OCI-M1 (cell line): ENCODE measurements around the gene OLIG3.

Experiments
- DNase-seq: peaks from one replicate; lab custom pipeline; 2025; lab: John Stamatoyannopoulos, UW

OLIG3 gene

DNA sequence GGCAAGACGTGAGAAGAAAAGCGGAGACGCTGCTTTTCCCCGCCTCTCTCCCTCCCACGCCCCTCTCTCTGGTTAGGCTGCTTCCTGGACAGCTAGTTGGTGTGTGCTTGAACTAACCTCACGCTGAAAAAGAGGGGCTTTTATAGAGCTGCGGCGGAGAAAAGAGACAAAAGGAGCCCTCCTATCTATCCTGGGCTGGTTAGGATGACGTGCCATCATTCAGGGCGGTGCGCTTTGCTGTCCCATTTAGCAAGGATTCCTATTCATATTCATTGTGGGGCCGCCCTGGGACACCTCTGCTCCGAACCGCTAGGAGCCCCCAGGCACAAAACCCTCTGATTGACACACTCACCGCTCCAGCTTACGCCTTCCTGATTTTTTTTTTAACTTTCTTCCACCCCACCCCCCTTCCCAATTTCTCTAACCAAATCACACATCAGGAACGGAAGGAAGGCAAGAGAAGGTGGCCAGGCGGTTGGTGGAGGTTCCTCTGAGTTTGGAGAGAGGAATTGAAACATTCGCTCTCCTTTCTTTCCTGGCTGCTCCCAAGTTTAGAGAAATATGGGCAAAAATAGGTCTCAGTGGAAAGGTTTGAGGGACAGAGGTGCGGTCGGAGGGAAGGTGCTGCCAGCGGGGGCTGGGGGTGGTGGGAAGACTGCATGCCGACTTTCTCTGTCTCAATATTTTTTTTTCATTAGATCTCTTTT lies at the start of gene OLIG3:
Gene OLIG3, minus strand, starts transcription at position 114 of the 707 bp plus-strand sequence. CDS start 224 bp downstream, outside the sequence.
- no peak for DNase-seq

- no peak for DNase-seq
These were observed 48.9 kb upstream of the OLIG3 start for GRCh38 chr6:137543114-137543513.

- no peak for DNase-seq
These were observed 48.5 kb upstream of the OLIG3 start for GRCh38 chr6:137542713-137543112.

GRCh38 chr6:137541534-137542063 lies 47.4 kb upstream of the OLIG3 start:
- no peak for DNase-seq

DNA sequence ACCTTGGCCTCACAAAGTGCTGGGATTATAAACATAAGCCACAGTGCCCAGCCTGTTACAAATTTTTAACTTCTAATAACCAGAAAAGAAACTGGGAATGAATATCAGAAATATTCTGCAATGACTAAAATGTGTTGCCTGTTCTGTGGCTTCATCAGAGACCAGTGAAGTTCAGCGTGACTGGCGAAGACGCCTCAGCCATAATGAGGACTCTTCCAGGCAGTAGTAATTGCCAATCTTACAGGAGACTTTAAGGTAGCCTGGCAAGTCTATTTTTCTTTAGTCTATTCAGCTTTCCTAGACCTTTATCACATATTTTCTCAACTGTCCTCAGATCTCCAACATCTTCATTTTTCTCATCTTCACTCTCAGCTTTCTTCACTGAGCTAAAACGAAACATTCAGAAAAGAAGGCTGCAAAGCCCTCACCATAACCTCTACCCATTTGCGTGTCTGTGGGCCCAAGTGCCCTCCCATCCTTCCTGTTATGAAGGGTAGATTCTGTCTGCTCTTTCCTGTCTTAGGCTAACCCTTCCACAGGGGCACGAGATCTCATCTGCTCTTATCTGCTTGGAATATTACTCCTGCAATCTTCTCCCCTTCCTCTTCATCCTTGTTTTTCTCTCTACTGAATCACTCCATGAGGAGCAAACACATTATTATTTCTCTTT lies 42.0 kb upstream of the OLIG3 start:
- DNase-seq, result no peak

GRCh38 chr6:137531376-137532092 lies 37.3 kb upstream of the OLIG3 start:
- no peak for DNase-seq

DNA sequence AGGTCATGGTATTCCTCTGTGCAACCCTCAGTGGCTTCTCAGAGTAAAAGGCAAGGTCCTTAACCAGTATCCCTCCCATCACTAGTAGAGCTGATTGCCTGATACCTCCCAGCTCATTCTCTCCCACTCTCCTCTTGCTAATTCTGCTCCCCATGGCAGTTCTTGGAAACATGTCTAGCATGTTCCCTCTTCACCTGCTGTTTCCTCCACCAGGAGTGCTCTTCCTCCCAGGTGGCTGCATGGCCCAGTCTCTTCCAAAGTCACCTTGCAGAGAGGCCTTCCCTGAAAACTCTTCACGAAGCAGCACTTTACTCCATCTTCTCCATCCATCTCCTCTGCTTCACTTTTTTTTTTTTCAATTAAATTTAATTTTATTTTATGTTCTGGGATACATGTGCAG lies 36.2 kb upstream of the OLIG3 start:
- no peak for DNase-seq

DNA sequence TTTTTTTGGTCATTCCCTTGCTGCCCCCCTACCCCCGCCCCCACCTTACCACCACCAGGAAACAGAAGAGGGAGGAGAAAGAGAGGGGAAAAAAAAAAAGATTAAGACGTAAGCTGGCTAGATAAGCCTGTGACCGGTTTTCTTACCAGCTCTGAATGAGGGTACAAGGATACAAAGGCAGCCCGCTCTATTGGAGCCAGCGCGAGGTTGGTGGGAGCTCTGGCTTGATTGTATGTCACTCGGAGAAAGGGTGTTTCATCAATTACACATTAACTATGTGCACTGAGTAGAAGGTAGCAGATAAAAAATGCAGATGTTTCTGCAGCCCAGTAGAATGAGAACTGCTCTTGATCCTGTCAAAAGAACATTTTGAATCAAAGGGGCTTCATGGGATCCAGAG lies 28.6 kb upstream of the OLIG3 start:
- no peak for DNase-seq

- DNase-seq, result no peak
These were observed 28.1 kb upstream of the OLIG3 start for GRCh38 chr6:137522198-137522798.

DNA sequence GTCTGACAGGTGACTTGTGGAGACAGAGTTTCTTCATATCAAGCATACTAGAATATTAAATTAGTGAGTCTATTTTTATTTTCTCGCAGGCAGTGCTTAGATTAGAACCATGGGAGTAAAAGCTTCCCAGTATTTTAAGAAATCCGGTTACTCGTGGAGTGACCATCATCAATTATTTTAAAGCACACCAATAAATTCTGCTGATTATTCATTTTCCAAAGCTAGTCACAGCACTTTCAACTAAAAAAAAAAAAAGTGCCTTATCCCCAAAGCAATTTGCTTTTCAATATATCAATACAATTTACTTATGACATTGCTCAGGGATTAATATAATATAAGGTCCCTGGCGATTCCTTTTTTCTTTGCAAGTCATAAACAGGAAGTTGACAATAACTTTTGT lies 26.3 kb upstream of the OLIG3 start:
- DNase-seq, result no peak

DNA sequence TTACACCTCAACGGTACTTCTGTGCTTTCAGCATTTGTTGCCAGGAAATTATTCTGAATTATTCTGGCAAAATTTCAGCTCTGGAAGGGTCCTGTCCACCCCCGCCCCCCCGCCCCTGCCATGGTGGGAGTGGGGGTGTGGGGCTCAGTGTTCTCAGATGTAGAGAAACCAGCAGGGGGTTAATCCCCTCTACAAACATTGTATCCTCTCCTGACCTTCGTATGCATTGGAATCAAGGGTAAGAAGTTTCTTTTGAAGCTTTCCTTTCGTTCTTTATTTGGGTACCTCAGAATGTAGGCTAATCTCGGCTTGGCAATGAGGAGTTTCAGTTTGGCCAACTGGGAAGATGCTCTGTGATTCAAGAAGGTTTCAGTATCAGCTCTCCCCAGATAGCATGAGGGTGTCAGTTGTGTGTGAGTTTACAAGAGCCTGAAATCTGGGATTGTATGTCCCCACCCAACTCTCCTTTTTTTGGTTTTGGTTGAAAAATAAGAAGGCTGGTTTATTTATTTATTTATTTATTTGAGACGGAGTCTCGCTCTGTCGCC lies 25.5 kb upstream of the OLIG3 start:
- no peak for DNase-seq

DNA sequence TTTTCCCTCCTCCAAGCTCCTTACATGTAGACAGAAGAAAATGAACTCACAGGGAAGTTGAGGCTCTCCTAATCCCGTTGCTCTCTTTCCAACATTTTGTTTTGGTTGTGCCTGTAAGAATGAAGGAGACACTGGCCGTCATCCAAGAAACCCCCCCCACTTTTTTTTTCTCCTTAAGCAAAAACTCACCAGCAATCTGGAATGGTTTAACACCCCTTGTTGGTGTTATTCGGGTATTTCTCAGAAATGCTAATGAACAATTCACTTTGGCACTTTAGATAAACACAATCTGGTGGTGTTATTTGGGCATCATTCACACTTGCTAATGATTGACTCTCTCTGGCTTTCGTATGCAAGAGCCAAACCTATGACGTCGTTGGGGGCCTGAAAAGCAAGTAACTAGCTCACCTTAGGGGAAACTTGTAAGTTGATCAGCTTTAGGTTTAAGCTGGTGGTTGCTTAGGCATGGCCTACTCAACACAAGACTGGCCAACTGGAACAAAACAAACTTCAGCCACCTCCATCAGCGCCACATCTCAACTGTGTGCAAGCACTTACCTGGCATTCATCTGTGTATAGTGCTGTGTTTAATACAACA lies 24.3 kb upstream of the OLIG3 start:
- no peak for DNase-seq

DNA sequence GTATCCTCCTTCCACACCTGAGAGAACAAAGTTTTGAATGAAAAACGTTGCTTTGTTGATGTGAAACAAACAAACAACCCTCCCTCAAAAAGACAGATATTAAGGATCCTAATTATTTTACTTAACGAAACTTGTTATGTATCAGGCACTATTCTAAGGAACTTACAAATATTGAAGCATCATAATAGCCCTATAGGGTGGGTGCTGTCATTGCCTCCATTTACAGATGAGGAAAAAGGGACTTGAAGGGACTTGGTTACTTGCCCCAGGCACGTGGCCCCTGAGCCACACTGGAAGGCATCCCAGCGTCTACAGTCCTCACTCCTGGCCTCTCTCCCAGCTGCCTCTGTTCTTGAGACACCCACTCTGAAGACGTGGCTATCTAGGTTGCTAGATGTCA lies 20.2 kb upstream of the OLIG3 start:
- DNase-seq, result no peak

DNA sequence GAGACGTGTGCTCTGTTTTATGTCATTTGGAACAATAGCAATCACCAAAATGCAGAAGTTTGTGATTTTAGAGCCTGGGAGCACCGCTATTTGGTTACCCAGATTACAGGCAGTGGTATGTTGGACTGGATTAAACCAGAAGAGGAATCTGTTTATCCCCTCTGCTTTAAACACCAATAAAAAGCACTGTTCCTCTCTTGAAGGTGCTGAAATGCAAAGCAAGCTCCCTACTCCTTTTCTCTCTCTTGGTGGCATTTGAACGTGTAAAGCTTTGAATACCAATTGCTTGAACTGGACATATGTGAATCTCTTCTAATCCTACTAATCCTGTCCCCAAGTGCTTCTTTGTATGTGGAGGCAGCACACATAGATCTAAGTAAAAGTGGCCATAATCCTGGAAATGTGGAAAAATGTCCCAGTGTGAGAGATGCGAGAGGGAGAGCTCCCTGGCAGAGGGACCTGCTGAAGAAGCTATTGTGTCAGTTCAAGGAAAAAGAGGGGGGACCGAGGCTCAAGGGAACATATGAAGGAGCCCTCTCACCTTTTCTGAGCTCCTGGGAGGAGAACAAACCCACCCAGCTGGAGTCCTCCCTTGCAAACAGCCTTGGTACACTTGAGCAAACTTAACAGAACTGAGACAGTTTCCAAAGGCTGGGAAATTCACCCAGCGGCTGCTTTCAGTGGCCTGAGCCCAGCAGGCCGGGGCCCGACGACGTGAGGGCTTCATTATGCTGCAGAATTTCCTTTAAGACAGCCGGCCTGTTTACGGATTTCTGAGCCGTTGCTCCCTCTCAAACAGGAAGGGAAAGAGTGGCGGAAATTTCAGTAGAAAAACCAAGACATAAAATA lies 18.8 kb upstream of the OLIG3 start:
- DNase-seq, result no peak

- no peak for DNase-seq
These were observed 16.7 kb upstream of the OLIG3 start for GRCh38 chr6:137510923-137511322.

- no peak for DNase-seq
These were observed 4.4 kb upstream of the OLIG3 start for GRCh38 chr6:137498481-137499190.

GRCh38 chr6:137497721-137498463 lies 3.7 kb upstream of the OLIG3 start:
- no peak for DNase-seq

DNA sequence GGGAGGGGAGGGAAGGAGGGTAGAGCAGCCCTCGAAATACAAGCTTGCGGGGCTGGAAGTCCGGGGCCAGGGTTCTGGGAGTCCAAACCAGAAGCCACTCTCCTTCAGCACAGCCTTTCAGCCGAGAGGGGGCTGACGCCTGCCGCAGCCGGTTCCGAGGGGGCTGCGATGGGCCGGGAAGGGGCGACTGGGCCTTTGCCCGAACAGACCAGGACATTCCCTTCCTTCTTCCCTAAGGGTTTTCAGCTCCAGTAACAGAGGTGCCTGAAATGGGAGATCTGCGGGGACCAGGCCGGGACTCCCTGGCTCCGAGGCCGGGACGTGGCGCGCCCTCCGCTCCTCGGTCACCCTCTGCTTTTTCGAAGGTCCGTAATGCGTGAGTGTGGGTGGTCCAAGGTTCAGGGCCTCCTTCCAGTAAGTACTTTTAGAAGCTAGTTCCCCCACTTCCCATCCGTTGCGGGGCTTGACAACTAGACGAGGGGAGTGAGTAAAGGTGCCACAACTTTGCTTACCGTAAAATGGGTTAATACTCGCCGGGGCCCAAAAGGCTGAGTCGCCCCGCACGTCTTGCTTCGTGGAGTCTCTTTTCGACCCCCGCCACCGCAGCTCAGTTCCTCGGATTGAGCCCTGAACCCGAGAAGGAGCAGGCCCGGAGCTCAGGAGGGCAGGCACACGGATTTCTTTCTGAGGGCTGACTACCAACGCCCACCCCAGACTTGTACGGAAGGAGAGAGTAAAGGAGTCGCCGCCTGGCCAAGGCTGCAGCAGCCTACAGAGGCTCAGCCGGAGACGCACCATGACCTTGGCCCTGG lies 2.9 kb upstream of the OLIG3 start:
- DNase-seq, result no peak

- DNase-seq, result no peak
These were observed 2.2 kb upstream of the OLIG3 start for GRCh38 chr6:137496368-137496767.
